ENCODE data around the gene ST3GAL5. TPM values are rescaled to one million over a fixed set of nuclear protein-coding genes. Genes with fewer than 3 reads are reported as not detected.

The ST3GAL5 gene
- polyA plus RNA-seq, 1 of the 3 experiments (the other 2 are of a cell fraction) = 37.6 TPM

- Histone ChIP-seq H2AFZ (ENCODE audit: low read depth) (no peak overlapping the region), H3K27me3 (ENCODE audit: insufficient read depth) (no peaks in the 10 kb centered on the region), H3K4me3 (ENCODE audit: low read depth in 2 of 2, low read length in 1 of 2) (no peak overlapping the region), H3K27ac (ENCODE audit: low read depth in 2 of 2, low read length in 1 of 2) (no peak overlapping the region), H3F3A (replicated peaks; ENCODE audit: insufficient read depth) (peaks cover 4% of the 10 kb centered on the region), H3K9me3 (no peaks in the 10 kb centered on the region), H3K9ac (no peak overlapping the region), H3K4me1 (ENCODE audit: control insufficient read depth in 1 of 2, insufficient read depth in 2 of 2, low read depth in 1 of 2, low read length in 1 of 2) (0 out of 4 replicates have a peak, but pooled peaks cover 0 to under 1% of the 10 kb centered on the region in 2 experiments), H4K20me1 (ENCODE audit: insufficient read depth) (no peaks in the 10 kb centered on the region), H3K36me3 (replicated peaks in 1 of 2; ENCODE audit: control insufficient read depth in 1 of 2, insufficient read depth in 2 of 2, low read length in 1 of 2) (peaks cover 8 to 16% of the 10 kb centered on the region in 2 experiments), H3K79me2 (ENCODE audit: insufficient read depth) (peaks cover 10% of the 10 kb centered on the region; the same call in 1 of the 2 replicates), H3K9me2 (no peaks in the 10 kb centered on the region), H3K4me2 (no peak overlapping the region)
- DNase-seq = no peak
- POLR2A ChIA-PET = no interaction called here
- WGBS (ENCODE audit: low lambda C conversion rate) = 88% methylated on average over 1 of the region's 1 CpG
- CTCF ChIA-PET = interaction anchor here (1.4 to 3.4 kb wide), 3 partner anchors 22 to 53 kb away, joined by 3 to 13 read pairs (median 12); partner anchors contain the start of gene ST3GAL5
- TF ChIP-seq GABPA (IDR thresholded peaks at IDR 0.05; ENCODE audit: low read depth) (no peak), TAF1 (IDR thresholded peaks at IDR 0.05; ENCODE audit: borderline replicate concordance, low read depth, low read length) (no peak), USF1 (IDR thresholded peaks at IDR 0.05; ENCODE audit: borderline replicate concordance, low read depth) (no peak), NFIC (IDR thresholded peaks at IDR 0.05; ENCODE audit: borderline replicate concordance) (no peak), MEF2A (IDR thresholded peaks at IDR 0.05; ENCODE audit: borderline replicate concordance, low read depth) (no peak), MXI1 (IDR thresholded peaks at IDR 0.05; ENCODE audit: low read depth, low read length) (no peak), TEAD4 (IDR thresholded peaks at IDR 0.05; ENCODE audit: borderline replicate concordance, insufficient read depth) (no peak), ZBTB33 (IDR thresholded peaks at IDR 0.05; ENCODE audit: borderline replicate concordance, low read depth) (no peak), RAD21 (IDR thresholded peaks at IDR 0.05; ENCODE audit: low read length) (no peak), SMC3 (IDR thresholded peaks at IDR 0.05; ENCODE audit: low read depth, low read length) (no peak), IRF3 (IDR thresholded peaks at IDR 0.05; ENCODE audit: low read depth, low read length) (no peak), RCOR1 (IDR thresholded peaks at IDR 0.05; ENCODE audit: low read length) (no peak), SIN3A (IDR thresholded peaks at IDR 0.05; ENCODE audit: borderline replicate concordance, low read depth, low read length) (no peak), FOXJ3 (CRISPR knock-in tag; IDR thresholded peaks at IDR 0.05) (no peak), REST (IDR thresholded peaks at IDR 0.05; ENCODE audit: low read depth, low read length) (no peak)
Measured at GRCh38 chr2:85867121-85867520, 21.7 kb downstream of the ST3GAL5 start.
